Measurements from ENCODE around the gene TIAM1.
A peak's percentile ranks its signal among the peaks of the same experiment; 100 is the strongest.

The TIAM1 gene

GRCh38 chr21:31117128-31117916, 226.7 kb downstream of the TIAM1 start:
- no peak for DNase-seq

- no peak for DNase-seq
Measured at GRCh38 chr21:31115249-31115648, 228.8 kb downstream of the TIAM1 start.

- no peak for DNase-seq
Measured at GRCh38 chr21:31111093-31111492, 233.0 kb downstream of the TIAM1 start.

GRCh38 chr21:31110430-31110829, 233.6 kb downstream of the TIAM1 start:
- no peak for DNase-seq

- no peak for DNase-seq
Measured at GRCh38 chr21:31107871-31108270, 236.2 kb downstream of the TIAM1 start.

GRCh38 chr21:31107176-31107785, 236.8 kb downstream of the TIAM1 start:
- DNase-seq, result no peak

- DNase-seq, result no peak
Measured at GRCh38 chr21:31103571-31104265, 240.3 kb downstream of the TIAM1 start.

- DNase-seq, result no peak
Measured at GRCh38 chr21:31103163-31103562, 240.9 kb downstream of the TIAM1 start.

GRCh38 chr21:31099122-31099521, 244.9 kb downstream of the TIAM1 start:
- DNase-seq, result no peak

GRCh38 chr21:31098576-31099005, 245.5 kb downstream of the TIAM1 start:
- DNase-seq, result peak; percentile 30 to 31

- no peak for DNase-seq
Measured at GRCh38 chr21:31092832-31093625, 251.0 kb downstream of the TIAM1 start.

- DNase-seq, result no peak
Measured at GRCh38 chr21:31090376-31090775, 253.7 kb downstream of the TIAM1 start.

- no peak for DNase-seq
Measured at GRCh38 chr21:31088474-31088751, 255.6 kb downstream of the TIAM1 start.

- no peak for DNase-seq
Measured at GRCh38 chr21:31087639-31088473, 256.2 kb downstream of the TIAM1 start.

- no peak for DNase-seq
Measured at GRCh38 chr21:31084689-31085088, 259.4 kb downstream of the TIAM1 start.

- no peak for DNase-seq
Measured at GRCh38 chr21:31078796-31079195, 265.3 kb downstream of the TIAM1 start.

- no peak for DNase-seq
Measured at GRCh38 chr21:31078216-31078615, 265.8 kb downstream of the TIAM1 start.

GRCh38 chr21:31075848-31076247, 268.2 kb downstream of the TIAM1 start:
- no peak for DNase-seq

- no peak for DNase-seq
Measured at GRCh38 chr21:31072533-31072932, 271.5 kb downstream of the TIAM1 start.

Data from SHP77 (cell line).